Hepatocyte (in vitro differentiated cells): Measurements from ENCODE around the gene CA7. TPM values are rescaled to one million over a fixed set of nuclear protein-coding genes. Genes with fewer than 3 reads are reported as not detected.

Source experiments
- DNase-seq: peaks from one replicate; pipeline ENCODE4 v3.0.0-alpha.2; 2016; ENCODE audit warnings: low spot score
- H2AFZ ChIP-seq: fragments of 200-600 bp; sonication (generic); 2 replicates; pipeline ENCODE4 v1.6.0; 2016; ENCODE audit warnings: antibody characterized with exemption, mild to moderate bottlenecking
- H3K27ac ChIP-seq: fragments of 200-600 bp; sonication (generic); 2 replicates; pipeline ENCODE4 v1.5.1; 2016; ENCODE audit warnings: mild to moderate bottlenecking
- H3K27me3 ChIP-seq: fragments of 200-600 bp; sonication (generic); 2 replicates; pipeline ENCODE4 v1.6.1; 2016
- H3K36me3 ChIP-seq: fragments of 200-600 bp; sonication (generic); replicated peaks from 2 replicates; pipeline ENCODE4 v1.5.1; 2016; ENCODE audit warnings: low read depth; ENCODE audit not compliant: insufficient read depth
- H3K4me1 ChIP-seq: fragments of 200-600 bp; sonication (generic); 2 replicates; pipeline ENCODE4 v1.5.1; 2016; ENCODE audit warnings: mild to moderate bottlenecking, moderate library complexity; ENCODE audit not compliant: insufficient read depth
- H3K4me2 ChIP-seq: fragments of 200-600 bp; sonication (generic); 2 replicates; pipeline ENCODE4 v1.6.0; 2016
- H3K4me3 ChIP-seq: fragments of 200-600 bp; sonication (generic); 2 replicates; pipeline ENCODE4 v1.5.1; 2016; ENCODE audit warnings: mild to moderate bottlenecking
- H3K79me2 ChIP-seq: fragments of 200-600 bp; sonication (generic); 2 replicates; pipeline ENCODE4 v1.6.0; 2017; ENCODE audit warnings: mild to moderate bottlenecking
- H3K9me2 ChIP-seq: fragments of 200-600 bp; sonication (generic); replicated peaks from 2 replicates; pipeline ENCODE4 v1.6.0; 2017; ENCODE audit warnings: mild to moderate bottlenecking; ENCODE audit not compliant: insufficient read depth
- H3K9me3 ChIP-seq: fragments of 200-600 bp; sonication (generic); 2 replicates; pipeline ENCODE4 v1.5.1; 2016; ENCODE audit warnings: low read depth, mild to moderate bottlenecking
- H4K20me1 ChIP-seq: fragments of 200-600 bp; sonication (generic); 2 replicates; pipeline ENCODE4 v1.6.0; 2016; ENCODE audit warnings: mild to moderate bottlenecking; ENCODE audit not compliant: insufficient read depth, poor library complexity, severe bottlenecking
- CTCF ChIP-seq: fragments of 200-600 bp; sonication (generic); IDR thresholded peaks from 2 replicates; pipeline ENCODE4 v1.5.1; 2016; ENCODE audit warnings: antibody characterized with exemption, mild to moderate bottlenecking; ENCODE audit not compliant: poor library complexity
- EZH2 ChIP-seq: fragments of 200-600 bp; sonication (generic); IDR thresholded peaks from 2 replicates; pipeline ENCODE4 v1.6.1; 2016; ENCODE audit warnings: antibody characterized with exemption, mild to moderate bottlenecking, borderline replicate concordance
- EZH2phosphoT487 ChIP-seq: fragments of 200-600 bp; sonication (generic); IDR thresholded peaks from one replicate; pipeline ENCODE4 v1.6.1; 2018; ENCODE audit warnings: antibody characterized with exemption, mild to moderate bottlenecking, low read depth, moderate library complexity; ENCODE audit not compliant: unreplicated experiment, severe bottlenecking
- WGBS: methylation state at CpG from one replicate; pipeline ENCODE4 v1.1.6; 2016; ENCODE audit warnings: low lambda C conversion rate; ENCODE audit errors: missing lambda C conversion rate; 5-methylcytosine and 5-hydroxymethylcytosine counted together
- polyA plus RNA-seq: library from polyadenylated mRNA; unstranded; fragments of >200 nt; fragmentation: Nextera tagmentation; extraction: Ambion mirVana; gene quantifications from 2 replicates; pipeline ENCODE4 v1.2.1, GENCODE V29; 2016
- total RNA-seq: library from RNA; depleted of rRNA; stranded (reverse); fragments of >200 nt; gene quantifications from 2 replicates; pipeline ENCODE4 v1.2.3, GENCODE V29; 2014

Gene CA7
- total and polyA plus RNA-seq, 2 experiments from 2014 or later = 0.25 to 2.5 TPM

GRCh38 chr16:66871840-66872239 lies 27.6 kb downstream of the CA7 start:
- H3K27ac ChIP-seq = peak overlapping the region; percentile 38
- peak; percentile 27 for DNase-seq

GRCh38 chr16:66872559-66872942 lies 28.3 kb downstream of the CA7 start:
- Histone ChIP-seq H3K4me3 (no peak overlapping the region), H3K9me2 (no peaks in the 10 kb centered on the region), H3K4me1 (peaks cover 3% of the 10 kb centered on the region), H4K20me1 (no peaks in the 10 kb centered on the region), H3K27ac (peak overlapping the region; percentile 39), H2AFZ (peak overlapping the region; percentile 73), H3K27me3 (no peaks in the 10 kb centered on the region), H3K4me2 (peak overlapping the region; percentile 82), H3K9me3 (no peaks in the 10 kb centered on the region), H3K36me3 (no peaks in the 10 kb centered on the region), H3K79me2 (no peaks in the 10 kb centered on the region)
- 68% methylated on average over 4 of the region's 4 CpGs for WGBS
- TF ChIP-seq CTCF (no peak), EZH2phosphoT487 (no peak), EZH2 (no peak)
- no peak for DNase-seq

More at GRCh38 chr16:66871840-66872239, 27.6 kb downstream of the CA7 start:
- Histone ChIP-seq H3K9me2 (no peaks in the 10 kb centered on the region), H3K4me1 (peaks cover 3% of the 10 kb centered on the region), H3K4me2 (peak overlapping the region; percentile 2), H3K9me3 (no peaks in the 10 kb centered on the region), H3K27me3 (no peaks in the 10 kb centered on the region), H3K36me3 (no peaks in the 10 kb centered on the region), H3K4me3 (no peak overlapping the region), H2AFZ (no peak overlapping the region), H4K20me1 (no peaks in the 10 kb centered on the region), H3K79me2 (no peaks in the 10 kb centered on the region)
- WGBS = 71% methylated on average over 3 of the region's 3 CpGs
- no peak for TF ChIP-seq EZH2

- Histone ChIP-seq H3K27me3 (no peaks in the 10 kb centered on the region), H3K4me1 (peaks cover 3% of the 10 kb centered on the region), H4K20me1 (no peaks in the 10 kb centered on the region), H2AFZ (peak overlapping the region; percentile 73), H3K9me3 (no peaks in the 10 kb centered on the region), H3K36me3 (no peaks in the 10 kb centered on the region), H3K4me3 (no peak overlapping the region), H3K4me2 (peak overlapping the region; percentile 82), H3K27ac (peak overlapping the region; percentile 39), H3K79me2 (no peaks in the 10 kb centered on the region), H3K9me2 (no peaks in the 10 kb centered on the region)
- WGBS = 6% methylated on average over 37 of the region's 39 CpGs
- TF ChIP-seq EZH2phosphoT487 = no peak
- peak; percentile 96 for TF ChIP-seq CTCF
- TF ChIP-seq EZH2 = no peak
- DNase-seq = peak; percentile 94
Observed at GRCh38 chr16:66872943-66873684, 28.9 kb downstream of the CA7 start.

- no peak for TF ChIP-seq EZH2
- TF ChIP-seq CTCF = no peak
- TF ChIP-seq EZH2phosphoT487 = no peak
- Histone ChIP-seq H3K4me2 (no peak overlapping the region), H3K9me3 (no peaks in the 10 kb centered on the region), H2AFZ (no peak overlapping the region), H3K4me3 (no peak overlapping the region), H3K36me3 (no peaks in the 10 kb centered on the region), H3K79me2 (no peaks in the 10 kb centered on the region), H3K27ac (no peak overlapping the region), H3K27me3 (no peaks in the 10 kb centered on the region), H4K20me1 (no peaks in the 10 kb centered on the region), H3K4me1 (peaks cover 3% of the 10 kb centered on the region), H3K9me2 (no peaks in the 10 kb centered on the region)
- DNase-seq = no peak
Observed at GRCh38 chr16:66873685-66874055, 29.5 kb downstream of the CA7 start.
